ENCODE data around the gene PDE6A. TPM values are rescaled to one million over a fixed set of nuclear protein-coding genes. Genes with fewer than 3 reads are reported as not detected.
"Not testable (repeated sequence)": the region's sequence is repeated elsewhere in the genome, so short reads cannot be mapped to it uniquely, and the experiment has no call there.

The PDE6A gene
- total RNA-seq, 1 experiment from 2014 or later = 0.22 TPM

- no peak for DNase-seq (ENCODE audit: low read depth)
These were observed 80.8 kb downstream of the PDE6A start for GRCh38 chr5:149863830-149864229.

DNA sequence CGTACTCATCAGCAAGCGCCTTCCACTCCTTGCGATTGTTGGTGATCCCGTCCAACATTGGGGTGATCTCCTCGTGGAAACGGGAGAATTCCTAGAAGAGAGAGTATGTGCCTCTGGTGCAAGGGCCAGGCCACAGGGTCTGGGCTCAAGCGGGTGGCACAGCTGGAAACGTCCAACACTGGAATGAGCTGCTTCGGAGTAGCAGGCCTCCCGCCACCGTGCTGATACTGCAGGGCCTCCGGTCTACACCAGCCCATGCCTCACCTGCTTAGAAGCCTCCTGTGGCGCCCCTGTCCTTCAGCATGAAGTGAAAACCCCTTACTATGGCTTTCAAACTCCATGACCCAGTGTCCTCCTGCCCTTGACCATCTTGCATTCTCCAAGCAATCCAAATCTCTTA lies 81.4 kb downstream of the PDE6A start:
- DNase-seq (ENCODE audit: low read depth) = no peak

- DNase-seq (ENCODE audit: low read depth) = peak; percentile 58
These were observed 83.7 kb downstream of the PDE6A start for GRCh38 chr5:149860801-149861322.

DNA sequence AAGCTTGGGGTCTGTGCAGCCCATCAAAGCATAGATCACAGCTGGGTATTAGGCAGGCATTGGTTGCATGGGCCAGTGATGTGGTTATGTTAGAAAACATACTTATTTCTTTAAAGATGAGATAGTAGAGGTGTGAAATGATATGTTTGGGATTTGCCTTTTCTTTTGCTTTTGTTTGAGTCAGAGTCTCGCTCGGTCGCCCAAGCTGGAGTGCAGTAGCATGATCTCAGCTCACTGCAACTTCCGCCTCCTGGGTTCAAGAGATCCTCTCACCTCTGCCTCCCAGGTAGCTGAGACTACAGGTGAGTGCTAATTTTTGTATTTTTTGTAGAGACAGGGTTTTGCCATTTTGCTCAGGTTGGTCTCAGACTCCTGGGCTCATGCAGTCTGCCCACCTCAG lies 84.8 kb downstream of the PDE6A start:
- DNase-seq (ENCODE audit: low read depth) = no peak

- not testable (repeated sequence) for DNase-seq (ENCODE audit: low read depth)
These were observed 86.1 kb downstream of the PDE6A start for GRCh38 chr5:149858481-149858880.

GRCh38 chr5:149857499-149857898 lies 87.1 kb downstream of the PDE6A start:
- DNase-seq (ENCODE audit: low read depth) = peak; percentile 83

DNA sequence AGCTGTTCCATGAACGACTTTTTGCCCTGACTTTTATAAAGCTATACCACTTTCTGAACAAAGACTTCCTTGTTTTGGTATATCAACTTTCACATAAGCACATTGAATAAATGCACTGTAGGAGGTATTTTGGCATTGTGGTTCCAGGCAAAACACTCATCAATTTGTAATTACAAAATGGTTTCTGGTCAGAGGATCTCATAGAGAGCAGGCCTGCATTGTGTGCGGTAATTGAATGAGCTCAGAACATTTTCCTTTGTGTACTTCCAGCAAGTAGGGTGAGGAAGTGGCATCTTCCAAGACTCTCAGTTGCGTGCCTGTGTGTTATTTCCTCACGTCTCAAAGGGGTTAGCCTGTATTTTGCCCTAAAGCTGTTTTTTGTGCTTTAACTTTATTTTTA lies 89.2 kb downstream of the PDE6A start:
- DNase-seq (ENCODE audit: low read depth) = peak; percentile 67

DNA sequence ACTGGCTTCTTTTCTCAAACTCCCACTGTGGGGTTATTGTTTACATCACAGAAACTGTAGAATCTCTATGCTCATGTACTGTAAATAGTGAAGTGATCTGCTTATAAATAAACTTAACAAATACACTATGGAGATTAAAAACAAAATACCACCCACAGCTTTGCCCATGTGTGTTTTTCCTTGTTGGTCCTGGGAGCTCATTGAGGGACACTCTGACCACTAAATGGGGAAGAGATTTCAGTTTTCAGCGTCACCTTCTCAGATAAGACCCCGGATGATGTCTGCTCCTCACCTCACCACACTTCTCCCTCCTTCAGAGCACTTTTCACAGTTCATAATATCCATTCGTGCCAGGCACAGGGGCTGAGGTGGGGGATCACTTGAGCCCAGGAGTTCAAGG lies 89.7 kb downstream of the PDE6A start:
- no peak for DNase-seq (ENCODE audit: low read depth)

DNA sequence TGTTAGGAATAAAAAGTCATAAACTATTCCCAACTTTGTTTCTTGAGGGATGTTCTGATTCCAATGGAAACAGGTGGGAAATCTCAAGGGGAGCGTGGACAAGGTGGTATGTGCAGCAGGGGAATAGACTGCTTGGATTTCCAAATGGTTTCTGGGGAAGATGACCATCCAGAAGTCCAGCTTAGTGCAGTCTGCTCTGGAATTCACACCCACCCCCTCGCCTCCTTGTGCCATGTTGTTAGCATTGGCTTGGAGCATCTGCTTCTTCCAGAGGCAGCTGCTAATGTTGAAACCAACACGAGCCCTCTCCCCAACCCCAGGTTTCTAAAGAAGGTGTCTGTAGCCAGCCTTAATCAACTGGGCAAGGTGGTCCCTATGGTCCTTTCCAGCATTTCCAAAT lies 90.9 kb downstream of the PDE6A start:
- no peak for DNase-seq (ENCODE audit: low read depth)

DNA sequence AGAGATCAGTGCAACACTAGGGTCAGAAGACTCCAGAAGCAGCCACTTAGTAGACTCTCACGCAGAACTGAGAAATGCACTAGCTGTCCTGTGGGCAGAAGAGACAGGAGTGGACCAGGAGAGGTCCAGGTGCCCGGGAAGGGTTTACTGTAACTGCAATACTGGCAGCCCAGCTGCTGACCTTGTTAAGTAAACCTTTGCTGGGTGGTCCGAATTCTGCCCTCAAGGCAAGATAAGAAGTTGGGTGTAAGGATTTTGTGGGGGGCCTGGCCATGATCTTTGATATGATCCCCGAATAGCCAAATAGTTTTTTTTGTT lies 91.3 kb downstream of the PDE6A start:
- DNase-seq (ENCODE audit: low read depth) = no peak

DNA sequence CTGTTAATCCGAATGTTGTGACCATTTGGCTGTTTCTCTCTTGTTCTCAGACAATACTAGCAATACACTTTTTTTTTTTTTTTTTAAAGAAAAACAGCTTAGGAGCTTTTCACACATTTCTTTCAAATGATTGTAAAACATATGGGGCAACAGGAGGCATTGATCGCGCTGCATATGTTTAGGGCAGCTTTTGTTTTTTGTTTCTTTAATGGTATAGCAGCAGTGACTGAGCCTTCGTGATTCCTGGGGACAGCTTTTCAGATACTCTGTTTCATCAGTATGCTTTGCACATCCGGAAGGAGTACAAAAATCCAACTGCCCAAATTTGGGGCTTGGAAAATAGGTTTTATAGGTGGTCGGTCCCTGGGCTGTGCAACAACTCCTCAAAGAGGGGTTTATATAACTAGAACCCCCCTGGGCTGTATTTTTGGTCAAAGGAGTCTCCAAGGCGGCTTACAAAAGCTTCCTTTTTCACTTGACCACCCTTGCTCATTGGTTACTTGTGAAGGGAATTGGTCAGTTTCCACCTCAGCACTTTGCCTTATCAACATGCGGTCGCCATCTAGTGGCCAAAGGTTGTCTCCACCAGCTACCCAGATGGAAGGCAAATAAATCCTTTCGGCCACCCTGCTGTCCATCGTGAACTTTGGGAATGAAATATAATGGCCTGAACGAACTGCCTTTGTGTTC lies 91.8 kb downstream of the PDE6A start:
- peak; percentile 72 for DNase-seq (ENCODE audit: low read depth)

DNA sequence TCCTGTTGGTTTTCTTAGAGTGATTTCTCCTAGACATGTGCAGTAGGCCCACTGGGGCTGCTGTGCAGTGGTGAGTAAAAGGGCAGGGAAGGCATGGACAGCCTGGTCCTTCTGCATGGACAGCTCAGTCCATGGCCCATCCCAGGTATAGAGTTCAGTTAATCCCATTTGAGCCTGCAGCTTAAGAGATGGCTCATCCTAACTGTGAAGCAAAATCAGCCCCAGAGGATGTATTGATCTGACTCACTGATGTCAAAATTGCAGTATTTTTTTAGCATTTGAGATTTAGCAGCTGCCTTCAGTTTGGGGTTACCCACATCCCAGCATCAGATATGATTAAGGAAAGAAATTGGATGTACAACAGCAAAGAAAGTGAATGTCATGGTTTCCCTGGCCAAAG lies 93.4 kb downstream of the PDE6A start:
- DNase-seq (ENCODE audit: low read depth) = no peak

DNA sequence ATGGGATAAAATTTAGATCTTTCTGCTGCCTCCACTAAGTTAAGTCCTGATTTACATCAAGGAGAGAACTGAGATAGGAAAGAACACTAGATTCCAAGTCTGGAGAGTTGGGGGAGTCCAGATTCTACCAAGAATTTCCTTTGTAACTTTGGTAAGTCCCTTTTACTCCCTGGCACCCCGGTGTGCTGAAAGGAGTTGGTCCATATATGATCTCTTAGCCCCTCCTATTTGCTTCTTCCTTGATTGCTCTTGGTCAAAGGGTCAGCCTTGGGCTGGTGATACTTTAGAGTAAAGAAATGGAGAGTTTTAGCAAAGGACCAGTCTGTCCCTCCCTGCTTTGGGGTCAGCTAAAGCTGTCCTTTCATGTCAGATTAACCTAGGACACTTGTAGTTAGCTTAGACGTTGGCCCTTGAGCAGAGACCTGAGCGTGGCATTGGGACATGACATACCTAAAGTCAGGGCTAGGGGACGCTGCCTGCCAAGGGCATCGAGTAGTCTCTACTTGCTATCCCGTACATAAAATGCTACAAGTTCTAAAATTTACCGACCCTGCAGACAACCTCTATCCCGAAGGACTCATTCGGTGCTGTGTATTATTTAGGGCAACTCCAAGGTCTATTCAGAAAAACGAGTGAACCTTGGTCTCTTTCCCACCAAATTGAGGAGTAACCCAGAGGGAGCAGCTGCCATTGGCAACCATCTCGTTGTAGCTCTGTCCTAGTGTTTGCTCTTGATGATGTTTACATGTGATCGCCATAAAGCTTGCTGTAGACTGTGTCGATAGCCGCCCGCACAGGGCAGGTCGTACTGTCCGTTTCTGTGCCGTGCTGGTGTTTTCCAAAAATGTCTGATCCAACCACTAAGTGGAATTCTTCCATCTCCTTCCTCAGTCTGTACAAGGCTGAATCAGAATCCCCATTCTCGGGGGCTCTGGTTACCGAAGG lies 94.4 kb downstream of the PDE6A start:
- DNase-seq (ENCODE audit: low read depth) = no peak

DNA sequence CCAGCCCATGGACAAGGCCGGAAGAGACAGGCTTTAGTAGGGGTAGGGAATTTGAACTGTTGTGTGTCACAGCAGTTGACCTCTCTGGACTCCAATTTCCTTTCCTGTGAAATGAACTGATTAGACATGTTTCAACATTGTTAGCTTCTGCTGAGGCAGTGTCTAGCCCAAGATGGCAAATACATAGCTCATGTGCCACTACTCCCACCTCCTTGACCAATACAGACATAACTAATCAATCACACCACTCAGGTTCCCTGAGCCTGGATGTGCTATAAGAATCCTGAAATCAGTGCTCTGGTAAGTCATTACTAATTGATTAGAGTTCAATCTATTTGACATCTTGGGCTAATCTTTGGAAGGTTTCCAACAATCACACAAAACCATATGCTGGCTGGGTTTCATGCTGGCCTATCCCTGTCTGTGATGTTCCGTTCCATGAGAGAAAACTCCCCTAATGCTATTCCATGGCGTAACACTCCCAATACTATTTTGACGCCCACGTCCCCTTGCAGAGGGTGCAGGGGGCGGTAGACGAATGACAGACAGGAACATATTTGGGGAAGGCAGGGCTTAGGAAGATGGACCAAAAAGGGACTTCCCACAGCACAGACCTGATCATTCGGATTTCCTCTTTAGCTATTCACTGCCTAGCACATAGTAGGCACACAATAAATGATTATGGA lies 95.2 kb downstream of the PDE6A start:
- no peak for DNase-seq (ENCODE audit: low read depth)

DNA sequence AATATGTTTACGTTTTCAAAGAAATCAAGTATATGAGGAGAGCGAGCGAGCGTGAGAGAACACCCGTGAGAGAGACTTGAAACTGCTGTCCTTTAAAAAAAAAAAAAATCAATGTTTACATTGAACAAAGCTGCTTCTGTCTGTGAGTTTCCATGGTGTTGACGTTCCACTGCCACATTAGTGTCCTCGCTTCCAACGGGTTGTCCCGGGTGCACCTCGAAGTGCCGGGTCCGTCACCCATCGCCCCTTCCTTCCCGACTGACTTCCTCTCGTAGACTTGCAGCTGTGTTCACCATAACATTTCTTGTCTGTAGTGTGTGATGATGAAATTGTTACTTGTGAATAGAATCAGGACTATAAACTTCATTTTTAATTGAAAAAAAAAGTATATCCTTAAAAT lies 97.0 kb downstream of the PDE6A start:
- DNase-seq (ENCODE audit: low read depth) = no peak

GRCh38 chr5:149846021-149846420 lies 98.6 kb downstream of the PDE6A start:
- DNase-seq (ENCODE audit: low read depth) = no peak

- DNase-seq (ENCODE audit: low read depth) = no peak
These were observed 99.0 kb downstream of the PDE6A start for GRCh38 chr5:149845601-149846000.

GRCh38 chr5:149841851-149842793 lies 102.5 kb downstream of the PDE6A start:
- no peak for DNase-seq (ENCODE audit: low read depth)

GRCh38 chr5:149840226-149840825 lies 104.3 kb downstream of the PDE6A start:
- DNase-seq (ENCODE audit: low read depth) = no peak

DNA sequence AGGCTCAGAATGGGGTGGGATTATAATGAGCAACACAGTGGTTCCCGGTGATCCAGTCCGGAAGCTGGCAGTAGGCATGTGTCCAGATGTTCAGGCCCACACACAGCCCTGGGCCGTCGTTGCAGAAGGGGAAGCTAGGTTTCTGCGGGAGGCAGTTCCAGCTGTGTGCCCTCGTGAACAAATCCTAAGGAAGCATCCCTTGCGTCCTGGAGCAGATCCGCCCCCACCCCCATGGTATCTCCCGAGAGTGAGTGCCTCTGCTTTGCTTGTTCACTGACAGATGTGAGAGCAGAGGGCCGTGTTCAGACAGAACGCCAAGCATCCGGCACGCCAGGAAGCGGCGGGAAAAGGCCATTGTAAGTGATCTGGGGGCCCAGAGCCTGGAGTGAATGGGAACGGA lies 104.8 kb downstream of the PDE6A start:
- no peak for DNase-seq (ENCODE audit: low read depth)

Data from M059J (cell line).